ENCODE data around the gene ZNF844.
"Not testable (repeated sequence)": the region's sequence is repeated elsewhere in the genome, so short reads cannot be mapped to it uniquely, and the experiment has no call there.

Gene ZNF844

GRCh38 chr19:12092956-12093355 is 28.4 kb downstream of the ZNF844 start:
- DNase-seq (ENCODE audit: low spot score) = no peak
- in situ Hi-C loops (cut with MboI; ENCODE audit: low pct_unique_long_range_greater_than_20kb, low sequenced_read_pairs, unreplicated experiment) = no loop called here
- TF ChIP-seq CTCF (IDR thresholded peaks at IDR 0.05; ENCODE audit: extremely low read depth, insufficient read depth, missing control alignments) = no peak

- peak; percentile 73 for DNase-seq (ENCODE audit: low spot score)
These were observed 29.2 kb downstream of the ZNF844 start for GRCh38 chr19:12093777-12094176.

GRCh38 chr19:12095111-12095790 is 30.7 kb downstream of the ZNF844 start:
- DNase-seq (ENCODE audit: low spot score) = no peak
- TF ChIP-seq CTCF (IDR thresholded peaks at IDR 0.05; ENCODE audit: extremely low read depth, insufficient read depth, missing control alignments) = no peak
- in situ Hi-C loops (cut with MboI; ENCODE audit: low pct_unique_long_range_greater_than_20kb, low sequenced_read_pairs, unreplicated experiment) = no loop called here

More at GRCh38 chr19:12093777-12094176, 29.2 kb downstream of the ZNF844 start:
- TF ChIP-seq CTCF (IDR thresholded peaks at IDR 0.05; ENCODE audit: extremely low read depth, insufficient read depth, missing control alignments) = no peak
- in situ Hi-C loops (cut with MboI; ENCODE audit: low pct_unique_long_range_greater_than_20kb, low sequenced_read_pairs, unreplicated experiment) = no loop called here

GRCh38 chr19:12098040-12098439 is 33.5 kb downstream of the ZNF844 start:
- no peak for TF ChIP-seq CTCF (IDR thresholded peaks at IDR 0.05; ENCODE audit: extremely low read depth, insufficient read depth, missing control alignments)
- in situ Hi-C loops (cut with MboI; ENCODE audit: low pct_unique_long_range_greater_than_20kb, low sequenced_read_pairs, unreplicated experiment) = no loop called here
- DNase-seq (ENCODE audit: low spot score) = no peak

- DNase-seq (ENCODE audit: low spot score); in situ Hi-C loops (cut with MboI; ENCODE audit: low pct_unique_long_range_greater_than_20kb, low sequenced_read_pairs, unreplicated experiment): not testable (repeated sequence)
These were observed 39.4 kb downstream of the ZNF844 start for GRCh38 chr19:12103909-12104308.

GRCh38 chr19:12111176-12111575 is 46.6 kb downstream of the ZNF844 start:
- no peak for TF ChIP-seq CTCF (IDR thresholded peaks at IDR 0.05; ENCODE audit: extremely low read depth, insufficient read depth, missing control alignments)
- no peak for DNase-seq (ENCODE audit: low spot score)
- in situ Hi-C loops (cut with MboI; ENCODE audit: low pct_unique_long_range_greater_than_20kb, low sequenced_read_pairs, unreplicated experiment) = no loop called here

- DNase-seq (ENCODE audit: low spot score) = no peak
- in situ Hi-C loops (cut with MboI; ENCODE audit: low pct_unique_long_range_greater_than_20kb, low sequenced_read_pairs, unreplicated experiment) = no loop called here
- no peak for TF ChIP-seq CTCF (IDR thresholded peaks at IDR 0.05; ENCODE audit: extremely low read depth, insufficient read depth, missing control alignments)
These were observed 47.6 kb downstream of the ZNF844 start for GRCh38 chr19:12111943-12112637.

Measured in GM13977 (cell line).